ENCODE measurements around the gene ATXN7L3.
A peak's percentile ranks its signal among the peaks of the same experiment; 100 is the strongest.
"Not testable (repeated sequence)": the region's sequence is repeated elsewhere in the genome, so short reads cannot be mapped to it uniquely, and the experiment has no call there.

Gene ATXN7L3

GRCh38 chr17:44167181-44167861 is 32.4 kb downstream of the ATXN7L3 start:
- no peak for FAIRE-seq

GRCh38 chr17:44164476-44164875 is 35.2 kb downstream of the ATXN7L3 start:
- no peak for DNase-seq (ENCODE audit: insufficient read length, low spot score)
- TF ChIP-seq POLR2A (IDR thresholded peaks at IDR 0.05; ENCODE audit: low read depth, low read length) (no peak), POU2F2 (IDR thresholded peaks at IDR 0.05; ENCODE audit: low read depth, low read length) (no peak), PAX5 (IDR thresholded peaks at IDR 0.05; ENCODE audit: insufficient read depth, low read length, severe bottlenecking) (no peak), SPI1 (IDR thresholded peaks at IDR 0.05; ENCODE audit: low read depth, low read length) (no peak), TAF1 (IDR thresholded peaks at IDR 0.05; ENCODE audit: low read depth, low read length) (no peak), POLR2AphosphoS5 (IDR thresholded peaks at IDR 0.05; ENCODE audit: low read depth, low read length) (no peak)
- FAIRE-seq, result no peak

More at GRCh38 chr17:44167181-44167861, 32.4 kb downstream of the ATXN7L3 start:
- TF ChIP-seq PAX5 (IDR thresholded peaks at IDR 0.05; ENCODE audit: insufficient read depth, low read length, severe bottlenecking) (no peak), SPI1 (IDR thresholded peaks at IDR 0.05; ENCODE audit: low read depth, low read length) (no peak), TAF1 (IDR thresholded peaks at IDR 0.05; ENCODE audit: low read depth, low read length) (no peak), POLR2AphosphoS5 (IDR thresholded peaks at IDR 0.05; ENCODE audit: low read depth, low read length) (no peak), POU2F2 (IDR thresholded peaks at IDR 0.05; ENCODE audit: low read depth, low read length) (no peak), POLR2A (IDR thresholded peaks at IDR 0.05; ENCODE audit: low read depth, low read length) (no peak)
- no peak for DNase-seq (ENCODE audit: insufficient read length, low spot score)

DNA sequence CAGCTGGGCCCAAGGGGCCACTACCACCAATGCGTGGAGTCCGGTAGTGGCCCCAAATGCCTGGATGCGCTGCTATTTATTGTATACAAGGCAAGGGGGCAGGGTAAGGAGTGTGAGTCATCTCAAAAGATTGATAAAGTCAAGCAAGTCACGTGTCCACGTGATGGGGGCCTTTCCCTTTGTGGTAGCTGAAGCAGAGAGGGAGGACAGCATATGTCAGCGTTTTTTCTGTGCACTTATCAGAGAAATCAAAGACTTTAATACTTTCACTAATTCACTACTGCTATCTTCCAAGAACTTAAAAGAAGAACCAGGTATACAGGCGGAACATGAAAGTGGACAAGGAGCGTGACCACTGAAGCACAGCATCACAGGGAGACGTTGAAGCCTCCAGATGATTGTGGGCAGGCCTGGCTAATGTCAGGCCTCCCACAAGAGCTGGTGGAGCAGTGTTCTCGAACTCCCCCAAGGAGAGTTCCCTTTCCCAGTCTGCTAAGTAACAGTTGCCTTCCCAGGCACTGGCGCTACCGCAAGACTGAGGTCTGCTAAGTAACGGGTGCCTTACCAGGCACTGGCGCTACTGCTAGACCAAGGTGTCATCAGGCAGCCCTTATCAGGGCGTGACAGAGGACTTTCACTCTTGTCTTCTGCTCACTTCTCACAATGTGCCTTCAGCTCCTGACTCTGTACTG is 40.0 kb downstream of the ATXN7L3 start:
- FAIRE-seq (no peak), DNase-seq (ENCODE audit: insufficient read length, low spot score) (no peak)
- TF ChIP-seq POU2F2 (IDR thresholded peaks at IDR 0.05; ENCODE audit: low read depth, low read length) (no peak), TAF1 (IDR thresholded peaks at IDR 0.05; ENCODE audit: low read depth, low read length) (no peak), POLR2AphosphoS5 (IDR thresholded peaks at IDR 0.05; ENCODE audit: low read depth, low read length) (no peak)

GRCh38 chr17:44155488-44155887 is 44.2 kb downstream of the ATXN7L3 start:
- FAIRE-seq, result no peak
- TF ChIP-seq SPI1 (IDR thresholded peaks at IDR 0.05; ENCODE audit: low read depth, low read length) (no peak), TAF1 (IDR thresholded peaks at IDR 0.05; ENCODE audit: low read depth, low read length) (no peak), POLR2A (IDR thresholded peaks at IDR 0.05; ENCODE audit: low read depth, low read length) (no peak), POLR2AphosphoS5 (IDR thresholded peaks at IDR 0.05; ENCODE audit: low read depth, low read length) (no peak), POU2F2 (IDR thresholded peaks at IDR 0.05; ENCODE audit: low read depth, low read length) (no peak), PAX5 (IDR thresholded peaks at IDR 0.05; ENCODE audit: insufficient read depth, low read length, severe bottlenecking) (no peak)
- no peak for DNase-seq (ENCODE audit: insufficient read length, low spot score)

DNA sequence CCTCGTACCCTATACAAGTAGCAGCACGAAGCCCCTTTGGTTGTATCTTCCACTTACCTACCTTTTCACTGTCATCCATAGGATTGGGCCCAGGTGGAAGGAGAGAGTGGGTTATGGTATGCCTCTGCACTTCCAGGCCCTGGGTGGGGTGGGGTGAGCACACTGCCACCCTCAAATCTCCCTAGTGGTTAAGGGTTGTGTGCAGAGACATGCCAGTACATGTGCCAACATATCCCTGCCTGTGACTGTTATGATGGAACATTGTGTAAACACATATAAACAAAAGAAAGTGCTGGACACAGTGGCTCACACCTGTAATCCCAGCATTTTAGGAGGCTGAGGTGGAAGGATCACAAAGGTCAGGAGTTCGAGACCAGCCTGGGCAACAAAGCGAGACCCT is 46.8 kb downstream of the ATXN7L3 start:
- peak; percentile 68 for FAIRE-seq
- no peak for DNase-seq (ENCODE audit: insufficient read length, low spot score)
- TF ChIP-seq POLR2AphosphoS5 (IDR thresholded peaks at IDR 0.05; ENCODE audit: low read depth, low read length) (no peak), POU2F2 (IDR thresholded peaks at IDR 0.05; ENCODE audit: low read depth, low read length) (no peak), TAF1 (IDR thresholded peaks at IDR 0.05; ENCODE audit: low read depth, low read length) (no peak), SPI1 (IDR thresholded peaks at IDR 0.05; ENCODE audit: low read depth, low read length) (no peak)

- TF ChIP-seq POLR2AphosphoS5 (IDR thresholded peaks at IDR 0.05; ENCODE audit: low read depth, low read length) (no peak), TAF1 (IDR thresholded peaks at IDR 0.05; ENCODE audit: low read depth, low read length) (no peak), POLR2A (IDR thresholded peaks at IDR 0.05; ENCODE audit: low read depth, low read length) (no peak), POU2F2 (IDR thresholded peaks at IDR 0.05; ENCODE audit: low read depth, low read length) (no peak), PAX5 (IDR thresholded peaks at IDR 0.05; ENCODE audit: insufficient read depth, low read length, severe bottlenecking) (no peak), SPI1 (IDR thresholded peaks at IDR 0.05; ENCODE audit: low read depth, low read length) (no peak)
- FAIRE-seq, result no peak
- no peak for DNase-seq (ENCODE audit: insufficient read length, low spot score)
Measured at GRCh38 chr17:44149750-44150329, 49.8 kb downstream of the ATXN7L3 start.

GRCh38 chr17:44149066-44149465 is 50.6 kb downstream of the ATXN7L3 start:
- not testable (repeated sequence) for FAIRE-seq; DNase-seq (ENCODE audit: insufficient read length, low spot score)

DNA sequence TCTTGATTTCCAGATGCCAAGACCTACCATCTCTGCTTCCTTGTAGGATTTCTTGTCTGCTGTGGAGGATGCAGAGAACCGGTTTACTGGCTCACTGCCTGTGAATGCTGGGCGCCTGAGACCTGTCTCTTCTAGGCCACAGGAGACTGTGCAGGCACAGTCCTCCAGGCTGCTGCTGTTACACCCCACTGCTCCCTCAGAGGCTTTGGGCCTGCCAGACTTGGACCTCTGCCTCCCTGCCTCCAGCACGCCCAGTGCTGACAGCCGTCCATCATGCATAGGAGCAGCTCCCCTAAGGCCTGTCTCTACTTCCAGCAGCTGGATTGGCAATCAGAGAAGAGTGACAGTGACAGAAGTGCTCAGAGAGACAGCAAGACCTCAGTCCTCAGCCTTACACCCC is 51.9 kb downstream of the ATXN7L3 start:
- TF ChIP-seq SPI1 (IDR thresholded peaks at IDR 0.05; ENCODE audit: low read depth, low read length) (no peak), POU2F2 (IDR thresholded peaks at IDR 0.05; ENCODE audit: low read depth, low read length) (no peak), TAF1 (IDR thresholded peaks at IDR 0.05; ENCODE audit: low read depth, low read length) (no peak), POLR2A (IDR thresholded peaks at IDR 0.05; ENCODE audit: low read depth, low read length) (no peak), PAX5 (IDR thresholded peaks at IDR 0.05; ENCODE audit: insufficient read depth, low read length, severe bottlenecking) (no peak), POLR2AphosphoS5 (IDR thresholded peaks at IDR 0.05; ENCODE audit: low read depth, low read length) (no peak)
- FAIRE-seq, result no peak
- DNase-seq (ENCODE audit: insufficient read length, low spot score), result no peak

DNA sequence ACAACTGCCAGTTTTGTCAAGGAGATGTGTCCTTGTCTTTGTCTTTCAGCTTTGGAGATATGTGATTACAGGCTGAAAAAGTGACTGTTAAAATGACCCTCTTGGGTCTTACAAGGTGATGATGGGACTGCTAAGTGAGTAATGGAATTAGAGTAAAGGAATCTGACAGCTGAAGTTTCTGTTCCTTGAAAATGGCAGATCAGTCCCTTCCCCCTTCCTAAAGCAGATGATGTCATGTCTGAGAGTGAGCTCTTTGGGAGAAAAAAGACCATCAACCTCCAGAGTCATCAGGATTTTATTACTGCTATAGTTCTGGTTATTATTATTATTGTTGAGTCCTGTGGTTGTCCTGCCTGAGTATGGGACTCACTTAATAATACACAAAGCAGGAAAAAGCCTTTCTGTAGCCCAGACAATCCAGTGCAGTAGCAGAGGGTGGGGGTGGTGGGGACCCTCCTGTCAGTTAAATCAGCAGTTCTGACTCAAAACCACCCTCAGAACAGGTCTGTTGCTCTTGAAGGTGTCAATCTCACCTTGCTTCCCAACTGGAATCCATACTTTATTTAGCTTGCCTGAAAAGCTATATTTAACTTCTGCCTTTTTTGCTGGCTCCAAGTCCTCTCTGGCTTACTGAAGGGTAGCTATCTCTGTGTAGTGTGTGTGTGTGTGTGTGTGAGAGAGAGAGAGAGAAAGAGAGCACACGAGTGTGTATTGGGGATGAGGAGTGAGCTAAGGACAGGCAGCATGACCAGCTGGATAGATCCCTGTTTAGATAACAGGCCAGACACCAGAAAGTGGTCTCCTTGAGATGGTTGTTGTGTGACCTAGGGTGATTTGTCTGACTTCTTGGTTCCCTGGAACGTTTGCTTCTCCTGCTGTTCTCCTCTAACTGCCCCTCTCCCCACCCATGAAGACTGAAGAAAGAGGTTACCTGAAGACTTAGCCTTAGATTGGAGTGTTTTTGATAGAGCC is 53.0 kb downstream of the ATXN7L3 start:
- no peak for TF ChIP-seq POLR2AphosphoS5 (IDR thresholded peaks at IDR 0.05; ENCODE audit: low read depth, low read length)
- TF ChIP-seq POLR2A (IDR thresholded peaks at IDR 0.05; ENCODE audit: low read depth, low read length), result no peak
- TF ChIP-seq TAF1 (IDR thresholded peaks at IDR 0.05; ENCODE audit: low read depth, low read length), result no peak
- TF ChIP-seq SPI1 (IDR thresholded peaks at IDR 0.05; ENCODE audit: low read depth, low read length), result no peak
- no peak for TF ChIP-seq PAX5 (IDR thresholded peaks at IDR 0.05; ENCODE audit: insufficient read depth, low read length, severe bottlenecking)
- no peak for TF ChIP-seq POU2F2 (IDR thresholded peaks at IDR 0.05; ENCODE audit: low read depth, low read length)
- FAIRE-seq (no peak), DNase-seq (ENCODE audit: insufficient read length, low spot score) (no peak)
